Measurements from ENCODE around the gene PPP6R2. TPM values are rescaled to one million over a fixed set of nuclear protein-coding genes. Genes with fewer than 3 reads are reported as not detected.

The PPP6R2 gene
- total and polyA plus RNA-seq, 2 experiments from 2014 or later = 41.4 to 88.4 TPM

GRCh38 chr22:50438305-50439275, 95.5 kb downstream of the PPP6R2 start:
- H3K4me3 ChIP-seq = no peak overlapping the region
- no peak for DNase-seq (ENCODE audit: low read depth in 1 of 2, low spot score in 1 of 2)
- no peaks in the 10 kb centered on the region for H3K4me1 ChIP-seq (ENCODE audit: low read depth)
- TF ChIP-seq CTCF (IDR thresholded peaks at IDR 0.05; ENCODE audit: low read depth, low read length) = no peak
- H3K36me3 ChIP-seq = peaks cover 19% of the 10 kb centered on the region
- H3K27ac ChIP-seq = no peak overlapping the region
- no peaks in the 10 kb centered on the region for H3K27me3 ChIP-seq
- H3K9me3 ChIP-seq (ENCODE audit: low read depth) = no peaks in the 10 kb centered on the region

- Histone ChIP-seq H3K4me1 (ENCODE audit: low read depth) (no peaks in the 10 kb centered on the region), H3K27me3 (no peaks in the 10 kb centered on the region), H3K4me3 (no peak overlapping the region), H3K27ac (no peak overlapping the region), H3K36me3 (peaks cover 19% of the 10 kb centered on the region), H3K9me3 (ENCODE audit: low read depth) (no peaks in the 10 kb centered on the region)
- no peak for TF ChIP-seq CTCF (IDR thresholded peaks at IDR 0.05; ENCODE audit: low read depth, low read length)
- no peak for DNase-seq (ENCODE audit: low read depth in 1 of 2, low spot score in 1 of 2)
These were observed 96.3 kb downstream of the PPP6R2 start for GRCh38 chr22:50439314-50439870.

GRCh38 chr22:50439871-50440331, 96.8 kb downstream of the PPP6R2 start:
- no peak for TF ChIP-seq CTCF (IDR thresholded peaks at IDR 0.05; ENCODE audit: low read depth, low read length)
- Histone ChIP-seq H3K27me3 (no peaks in the 10 kb centered on the region), H3K9me3 (ENCODE audit: low read depth) (no peaks in the 10 kb centered on the region), H3K4me3 (no peak overlapping the region), H3K36me3 (peaks cover 19% of the 10 kb centered on the region), H3K27ac (no peak overlapping the region), H3K4me1 (ENCODE audit: low read depth) (no peaks in the 10 kb centered on the region)
- no peak for DNase-seq (ENCODE audit: low read depth in 1 of 2, low spot score in 1 of 2)

- H3K4me1 ChIP-seq (ENCODE audit: low read depth) = no peaks in the 10 kb centered on the region
- TF ChIP-seq CTCF (IDR thresholded peaks at IDR 0.05; ENCODE audit: low read depth, low read length) = no peak
- H3K27me3 ChIP-seq = no peaks in the 10 kb centered on the region
- H3K4me3 ChIP-seq = no peak overlapping the region
- peaks cover 16% of the 10 kb centered on the region for H3K36me3 ChIP-seq
- H3K9me3 ChIP-seq (ENCODE audit: low read depth) = no peaks in the 10 kb centered on the region
- no peak for DNase-seq (ENCODE audit: low read depth in 1 of 2, low spot score in 1 of 2)
- no peak overlapping the region for H3K27ac ChIP-seq
These were observed 97.6 kb downstream of the PPP6R2 start for GRCh38 chr22:50440544-50441249.

DNA sequence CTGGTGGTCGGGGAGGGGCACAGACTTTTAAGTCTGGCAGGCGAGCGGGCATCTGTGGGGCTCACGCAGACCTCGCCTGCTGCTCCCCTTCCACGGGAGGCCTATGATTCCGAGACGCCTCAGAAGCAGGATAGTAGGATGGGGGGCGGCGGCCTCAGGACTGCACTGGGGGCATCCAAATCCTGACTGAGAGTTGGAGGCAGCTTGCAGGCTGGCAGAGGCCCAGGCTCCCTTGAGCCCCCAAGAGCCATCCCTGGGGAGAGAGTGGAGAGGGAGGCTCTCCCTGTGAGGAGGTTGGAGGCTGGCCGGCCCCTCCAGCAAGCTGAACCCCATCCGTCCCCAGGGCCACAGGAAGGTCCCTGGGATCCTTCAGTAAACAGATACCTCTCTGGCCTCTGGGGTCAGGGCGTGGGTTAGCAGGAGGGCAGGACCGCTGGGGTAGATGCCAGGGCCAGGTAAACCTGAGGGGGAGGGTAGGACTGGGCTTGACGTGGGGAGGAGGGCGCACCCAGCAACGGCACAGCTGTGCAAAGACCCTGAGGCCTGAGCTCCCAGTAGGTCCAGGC, 98.4 kb downstream of the PPP6R2 start:
- H3K36me3 ChIP-seq = peaks cover 16% of the 10 kb centered on the region
- no peak overlapping the region for H3K4me3 ChIP-seq
- no peaks in the 10 kb centered on the region for H3K27me3 ChIP-seq
- no peak for TF ChIP-seq CTCF (IDR thresholded peaks at IDR 0.05; ENCODE audit: low read depth, low read length)
- no peak for DNase-seq (ENCODE audit: low read depth in 1 of 2, low spot score in 1 of 2)
- H3K9me3 ChIP-seq (ENCODE audit: low read depth) = no peaks in the 10 kb centered on the region
- H3K4me1 ChIP-seq (ENCODE audit: low read depth) = no peaks in the 10 kb centered on the region
- no peak overlapping the region for H3K27ac ChIP-seq
